WERI-Rb-1 (cell line): ENCODE data around the gene EYA4.
A peak's percentile ranks its signal among the peaks of the same experiment; 100 is the strongest.

ENCODE experiments used
- DNase-seq: peaks from one replicate; pipeline ENCODE4 v3.0.0-alpha.2; 2020
- H3K27ac ChIP-seq: fragments of 250-450 bp; sonication (Bioruptor Pico); 2 replicates; pipeline ENCODE4 v1.5.1; 2020; ENCODE audit warnings: mild to moderate bottlenecking, moderate library complexity
- H3K27me3 ChIP-seq: fragments of 250-450 bp; sonication (Bioruptor Pico); 2 replicates; pipeline ENCODE4 v1.5.1; 2021; ENCODE audit warnings: mild to moderate bottlenecking, low read depth, moderate library complexity; ENCODE audit not compliant: insufficient read depth, severe bottlenecking
- H3K36me3 ChIP-seq: fragments of 250-450 bp; sonication (Bioruptor Pico); 2 replicates; pipeline ENCODE4 v1.5.1; 2020; ENCODE audit warnings: mild to moderate bottlenecking, moderate library complexity
- H3K4me3 ChIP-seq: 2 replicates; pipeline ENCODE4 v1.5.1; 2011; ENCODE audit warnings: low read depth, mild to moderate bottlenecking, control low read depth, low read length
- H3K9me3 ChIP-seq: fragments of 250-450 bp; sonication (Bioruptor Pico); 2 replicates; pipeline ENCODE4 v1.5.1; 2021; ENCODE audit warnings: mild to moderate bottlenecking, moderate library complexity; ENCODE audit not compliant: severe bottlenecking
- TF ChIP-seq, protein P1 (sequence below): IDR thresholded peaks from 2 replicates; pipeline ENCODE4 v1.5.1; 2011; ENCODE audit warnings: low read depth, mild to moderate bottlenecking, control low read depth, inconsistent platforms, low read length

Gene EYA4

DNA sequence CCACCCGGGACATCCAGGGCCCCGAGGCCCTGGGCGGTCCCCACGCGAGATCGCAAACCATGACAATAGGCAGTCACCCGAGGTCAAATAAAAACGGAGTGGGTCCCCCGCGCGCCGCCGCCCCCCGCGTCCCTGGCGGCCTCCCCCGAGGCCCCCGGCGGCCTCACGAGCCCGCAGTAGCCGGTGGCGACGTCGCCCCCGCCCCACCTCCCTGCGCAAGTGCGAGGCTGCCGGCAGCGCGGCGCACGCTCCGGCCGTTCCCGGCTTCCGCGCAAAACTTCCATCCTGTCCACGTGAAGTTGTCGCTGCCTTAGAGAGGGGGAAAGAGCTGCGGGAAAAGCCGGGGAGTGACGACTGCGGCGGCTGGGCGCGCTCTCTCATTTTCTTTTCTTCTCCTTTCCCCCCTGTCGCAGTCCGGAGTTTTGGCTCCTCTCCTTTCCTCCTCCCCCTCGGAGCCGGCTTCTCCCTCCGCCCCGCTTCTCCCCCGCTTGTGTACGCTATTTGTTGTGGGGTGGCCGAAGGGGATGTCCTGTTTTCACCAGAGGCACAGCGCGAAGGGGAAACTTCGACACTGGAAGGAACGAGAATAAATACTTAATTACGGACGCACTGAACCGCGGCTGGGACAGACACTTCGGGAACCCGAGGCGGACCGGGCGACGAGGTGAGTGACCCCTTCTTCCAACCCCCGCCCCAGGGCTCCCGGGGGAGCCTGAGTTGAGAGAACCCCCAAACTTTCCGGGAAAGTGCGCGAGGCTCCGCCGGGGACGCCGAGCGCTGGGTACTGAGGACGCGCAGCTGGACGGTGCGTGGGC is at the start of gene EYA4:
Gene EYA4 (plus strand): TSS at position 272 of the 815 bp plus-strand sequence. CDS start 33,424 bp downstream, outside the sequence.
- TF ChIP-seq, protein P1, sequence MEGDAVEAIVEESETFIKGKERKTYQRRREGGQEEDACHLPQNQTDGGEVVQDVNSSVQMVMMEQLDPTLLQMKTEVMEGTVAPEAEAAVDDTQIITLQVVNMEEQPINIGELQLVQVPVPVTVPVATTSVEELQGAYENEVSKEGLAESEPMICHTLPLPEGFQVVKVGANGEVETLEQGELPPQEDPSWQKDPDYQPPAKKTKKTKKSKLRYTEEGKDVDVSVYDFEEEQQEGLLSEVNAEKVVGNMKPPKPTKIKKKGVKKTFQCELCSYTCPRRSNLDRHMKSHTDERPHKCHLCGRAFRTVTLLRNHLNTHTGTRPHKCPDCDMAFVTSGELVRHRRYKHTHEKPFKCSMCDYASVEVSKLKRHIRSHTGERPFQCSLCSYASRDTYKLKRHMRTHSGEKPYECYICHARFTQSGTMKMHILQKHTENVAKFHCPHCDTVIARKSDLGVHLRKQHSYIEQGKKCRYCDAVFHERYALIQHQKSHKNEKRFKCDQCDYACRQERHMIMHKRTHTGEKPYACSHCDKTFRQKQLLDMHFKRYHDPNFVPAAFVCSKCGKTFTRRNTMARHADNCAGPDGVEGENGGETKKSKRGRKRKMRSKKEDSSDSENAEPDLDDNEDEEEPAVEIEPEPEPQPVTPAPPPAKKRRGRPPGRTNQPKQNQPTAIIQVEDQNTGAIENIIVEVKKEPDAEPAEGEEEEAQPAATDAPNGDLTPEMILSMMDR: no peak
- Histone ChIP-seq H3K36me3 (no peaks in the 10 kb centered on the region), H3K27me3 (peaks cover 55% of the 10 kb centered on the region), H3K27ac (no peak within 1 kb of the TSS), H3K4me3 (peak within 1 kb of the TSS; percentile 47), H3K9me3 (no peaks in the 10 kb centered on the region)
- no peak for DNase-seq

GRCh38 chr6:133193396-133193795 is 47.8 kb upstream of the EYA4 start:
- TF ChIP-seq, protein P1: no peak
- no peak for DNase-seq
- no peaks in the 10 kb centered on the region for H3K9me3 ChIP-seq
- no peak overlapping the region for H3K27ac ChIP-seq
- peaks cover 18% of the 10 kb centered on the region for H3K27me3 ChIP-seq
- no peaks in the 10 kb centered on the region for H3K36me3 ChIP-seq
- H3K4me3 ChIP-seq: no peak overlapping the region

GRCh38 chr6:133198725-133199124 is 42.4 kb upstream of the EYA4 start:
- DNase-seq: no peak
- TF ChIP-seq, protein P1: no peak

DNA sequence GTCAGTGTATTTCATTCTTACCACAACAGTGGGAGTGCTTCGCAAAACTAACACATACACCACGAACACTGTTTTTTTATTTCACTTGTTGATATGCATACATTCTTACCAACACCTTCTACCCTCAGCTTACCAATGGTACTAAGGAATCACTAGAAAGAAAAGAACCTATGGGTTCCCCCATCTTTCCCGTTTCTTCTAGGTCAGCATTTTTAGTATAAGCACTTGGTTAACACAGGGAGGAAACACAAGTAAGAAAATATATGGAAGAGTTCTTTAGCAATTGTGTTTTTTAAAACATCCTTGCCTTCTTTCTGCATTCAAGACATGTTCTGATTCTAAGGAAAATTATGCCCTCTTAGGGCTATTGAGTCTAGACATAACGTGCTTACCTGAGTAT is 39.9 kb upstream of the EYA4 start:
- Histone ChIP-seq H3K4me3 (no peak overlapping the region), H3K9me3 (no peaks in the 10 kb centered on the region), H3K27ac (no peak overlapping the region), H3K36me3 (no peaks in the 10 kb centered on the region), H3K27me3 (peaks cover 33% of the 10 kb centered on the region)
- DNase-seq: no peak
- TF ChIP-seq, protein P1: no peak

More at GRCh38 chr6:133198725-133199124, 42.4 kb upstream of the EYA4 start:
- no peaks in the 10 kb centered on the region for H3K9me3 ChIP-seq
- no peak overlapping the region for H3K27ac ChIP-seq
- H3K27me3 ChIP-seq: peaks cover 30% of the 10 kb centered on the region
- no peaks in the 10 kb centered on the region for H3K36me3 ChIP-seq
- no peak overlapping the region for H3K4me3 ChIP-seq

DNA sequence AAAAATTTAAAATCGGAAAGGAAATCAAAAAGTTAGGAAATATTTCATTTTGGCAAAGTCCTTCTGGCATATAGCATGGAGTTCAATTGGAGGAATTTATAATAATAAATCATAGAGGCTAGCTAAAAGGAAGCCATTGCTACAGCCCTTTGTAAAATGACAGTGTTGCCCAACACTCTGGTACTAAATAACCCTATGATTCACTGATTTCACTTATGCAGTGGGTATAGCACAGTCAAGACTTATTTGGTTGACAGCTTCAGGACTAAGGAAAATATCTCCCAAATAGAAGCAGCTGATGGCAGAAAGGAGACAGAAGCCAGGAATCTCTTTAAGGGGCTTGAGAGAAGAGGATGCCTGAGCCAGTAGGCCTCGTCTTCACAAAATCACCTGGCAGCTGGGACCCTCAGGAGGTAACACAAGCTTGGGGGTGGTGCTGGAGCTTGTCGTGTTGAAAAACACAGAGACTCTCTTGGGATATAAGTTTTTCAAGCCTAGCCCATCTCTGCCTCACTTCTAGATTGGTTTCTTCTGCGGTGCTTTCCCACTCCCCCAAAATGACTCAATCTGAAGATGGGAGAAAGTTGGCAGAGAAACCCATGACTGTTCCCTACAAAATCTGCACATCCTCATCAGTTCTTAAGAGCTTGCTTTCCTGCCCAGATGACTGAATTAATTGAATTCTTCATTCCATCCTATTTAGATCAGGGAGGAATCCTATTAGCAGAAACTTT is 38.4 kb upstream of the EYA4 start:
- H3K36me3 ChIP-seq: no peaks in the 10 kb centered on the region
- no peak overlapping the region for H3K4me3 ChIP-seq
- H3K27ac ChIP-seq: no peak overlapping the region
- no peak for DNase-seq
- TF ChIP-seq, protein P1: no peak
- no peaks in the 10 kb centered on the region for H3K9me3 ChIP-seq
- H3K27me3 ChIP-seq: peaks cover 37% of the 10 kb centered on the region
